Superior temporal gyrus (tissue), 1 donor: Measurements from ENCODE around the gene SHH.

ENCODE experiments used
- DNase-seq: peaks from one replicate; pipeline ENCODE4 v3.0.0-alpha.2; 2016; ENCODE audit errors: extremely low spot score

Gene SHH

GRCh38 chr7:155764438-155764793, 47.8 kb downstream of the SHH start:
- no peak for DNase-seq

GRCh38 chr7:155763691-155764437, 48.4 kb downstream of the SHH start:
- DNase-seq: no peak

GRCh38 chr7:155763122-155763521, 49.1 kb downstream of the SHH start:
- DNase-seq: no peak

GRCh38 chr7:155762655-155763054, 49.6 kb downstream of the SHH start:
- DNase-seq: no peak

GRCh38 chr7:155762036-155762435, 50.2 kb downstream of the SHH start:
- no peak for DNase-seq

GRCh38 chr7:155761162-155761561, 51.1 kb downstream of the SHH start:
- DNase-seq: no peak

- no peak for DNase-seq
These were observed 52.4 kb downstream of the SHH start for GRCh38 chr7:155759740-155760430.

GRCh38 chr7:155758348-155758747, 53.9 kb downstream of the SHH start:
- no peak for DNase-seq

- no peak for DNase-seq
These were observed 55.9 kb downstream of the SHH start for GRCh38 chr7:155756322-155756721.

GRCh38 chr7:155755026-155755425, 57.2 kb downstream of the SHH start:
- DNase-seq: no peak

GRCh38 chr7:155754165-155754564, 58.1 kb downstream of the SHH start:
- no peak for DNase-seq

GRCh38 chr7:155753446-155753965, 58.8 kb downstream of the SHH start:
- DNase-seq: no peak

GRCh38 chr7:155752756-155753445, 59.4 kb downstream of the SHH start:
- DNase-seq: no peak

- no peak for DNase-seq
These were observed 60.9 kb downstream of the SHH start for GRCh38 chr7:155751409-155751808.

- DNase-seq: no peak
These were observed 61.8 kb downstream of the SHH start for GRCh38 chr7:155750255-155751125.
